Measurements from ENCODE around the gene ZSWIM6.
A peak's percentile ranks its signal among the peaks of the same experiment; 100 is the strongest.

The ZSWIM6 gene

GRCh38 chr5:61331407-61332357 lies at the start of gene ZSWIM6:
ZSWIM6 (plus strand) TSS chr5:61332258; CDS start chr5:61332273, 15 bp downstream.
- peak within 1 kb of the TSS; percentile 78 for H3K4me3 ChIP-seq (ENCODE audit: low read depth, low read length)
- DNase-seq (ENCODE audit: low read depth), result peak; percentile 99

DNA sequence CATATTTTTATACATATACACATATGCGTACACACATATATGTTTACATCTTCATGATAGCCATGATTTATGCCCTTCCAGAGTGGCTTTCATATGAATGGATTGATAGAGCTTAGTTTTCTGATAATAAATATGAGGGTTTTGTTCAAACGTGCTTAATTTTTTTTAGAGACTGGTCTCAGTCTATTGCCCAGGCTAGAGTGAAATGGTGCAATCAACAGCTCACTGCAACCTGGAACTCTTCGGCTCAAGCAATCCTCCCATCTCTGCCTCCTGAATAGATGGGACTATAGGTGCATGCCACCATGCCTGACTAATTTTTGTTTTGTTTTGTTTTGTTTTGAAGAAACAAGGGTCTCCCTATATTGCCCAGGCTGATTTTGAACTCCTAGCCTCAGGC lies 48.6 kb upstream of the ZSWIM6 start:
- no peak overlapping the region for H3K4me3 ChIP-seq (ENCODE audit: low read depth, low read length)
- DNase-seq (ENCODE audit: low read depth), result no peak
- no peak for TF ChIP-seq CTCF (IDR thresholded peaks at IDR 0.05; ENCODE audit: insufficient read depth, low read depth, low read length, missing control alignments)

More at GRCh38 chr5:61331407-61332357, at the start of gene ZSWIM6:
- TF ChIP-seq CTCF (IDR thresholded peaks at IDR 0.05; ENCODE audit: insufficient read depth, low read depth, low read length, missing control alignments), result no peak

GRCh38 chr5:61285531-61285930 lies 46.5 kb upstream of the ZSWIM6 start:
- no peak overlapping the region for H3K4me3 ChIP-seq (ENCODE audit: low read depth, low read length)
- no peak for DNase-seq (ENCODE audit: low read depth)
- TF ChIP-seq CTCF (IDR thresholded peaks at IDR 0.05; ENCODE audit: insufficient read depth, low read depth, low read length, missing control alignments), result no peak

DNA sequence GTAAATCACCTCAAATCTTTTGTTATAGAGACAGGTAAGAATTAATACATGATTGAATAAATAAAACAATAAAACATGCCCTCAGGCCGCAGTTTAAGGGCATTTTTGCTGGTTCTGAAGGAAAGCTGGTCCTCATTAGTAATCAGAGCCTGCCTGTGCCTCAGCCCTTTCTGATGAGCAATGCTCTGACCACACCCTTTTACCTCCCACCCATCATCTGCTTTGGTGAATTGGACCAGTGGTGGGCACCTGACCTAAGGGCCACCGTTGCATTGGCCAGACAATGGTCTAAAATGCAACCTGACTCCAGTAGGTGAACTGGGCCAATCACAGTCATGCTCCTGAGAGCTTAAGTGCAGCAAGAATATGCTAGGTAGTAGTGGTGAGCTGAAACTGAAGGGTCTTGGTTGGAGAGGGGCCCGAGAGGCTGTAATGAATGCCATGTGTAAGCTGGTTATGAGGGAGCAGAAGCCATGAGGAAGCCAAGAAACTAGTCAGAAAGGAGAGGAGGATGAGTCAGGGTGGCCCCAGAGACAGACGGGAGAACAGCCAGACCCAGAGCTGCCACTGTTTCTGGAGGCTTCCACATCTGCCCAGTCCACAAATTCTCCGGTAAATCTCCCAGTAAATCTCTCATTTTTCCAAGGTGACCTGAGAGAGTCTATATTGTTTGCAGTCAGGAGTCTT lies 45.5 kb upstream of the ZSWIM6 start:
- DNase-seq (ENCODE audit: low read depth), result no peak
- no peak for TF ChIP-seq CTCF (IDR thresholded peaks at IDR 0.05; ENCODE audit: insufficient read depth, low read depth, low read length, missing control alignments)

DNA sequence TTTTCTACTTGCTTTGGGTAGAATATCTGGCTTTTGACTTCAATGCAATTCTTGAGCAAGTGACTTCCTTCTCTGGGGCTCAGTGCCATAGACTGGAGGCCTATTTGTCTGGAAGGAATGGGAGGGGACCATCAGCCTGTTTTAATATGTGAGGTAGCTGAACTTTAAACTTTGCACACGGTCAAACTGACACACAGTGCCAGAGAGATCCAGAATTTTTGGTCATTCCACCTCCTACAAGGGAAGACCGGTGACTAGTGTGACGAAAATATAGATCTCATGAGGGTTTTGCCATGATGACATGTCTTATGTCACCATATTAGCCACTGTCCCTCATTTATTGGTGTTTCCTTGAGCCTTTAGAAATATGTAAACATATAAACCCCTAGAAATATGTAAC lies 44.6 kb upstream of the ZSWIM6 start:
- H3K4me3 ChIP-seq (ENCODE audit: low read depth, low read length), result no peak overlapping the region
- DNase-seq (ENCODE audit: low read depth), result no peak
- no peak for TF ChIP-seq CTCF (IDR thresholded peaks at IDR 0.05; ENCODE audit: insufficient read depth, low read depth, low read length, missing control alignments)

More for the DNA sequence above, 45.5 kb upstream of the ZSWIM6 start:
- no peak overlapping the region for H3K4me3 ChIP-seq (ENCODE audit: low read depth, low read length)

DNA sequence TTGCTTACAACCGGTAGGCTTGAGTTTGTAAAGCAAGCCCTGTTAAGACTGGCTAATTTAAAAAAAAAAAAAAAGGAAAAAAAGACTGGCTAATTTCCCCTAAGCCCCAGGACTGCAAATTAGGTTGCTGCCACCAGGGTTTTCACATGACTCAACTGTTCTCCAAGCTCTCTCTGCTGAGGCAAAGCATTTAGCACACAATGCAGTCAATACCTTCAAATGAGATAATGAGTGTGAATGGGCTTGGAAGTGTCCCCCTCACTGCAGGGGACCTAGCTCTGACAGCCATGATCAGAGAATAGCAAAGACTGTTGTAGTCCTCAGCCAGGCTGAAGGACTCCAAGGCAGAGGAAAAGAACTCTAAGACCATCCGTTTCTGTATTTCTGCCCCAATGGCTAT lies 42.8 kb upstream of the ZSWIM6 start:
- no peak for DNase-seq (ENCODE audit: low read depth)
- no peak overlapping the region for H3K4me3 ChIP-seq (ENCODE audit: low read depth, low read length)
- no peak for TF ChIP-seq CTCF (IDR thresholded peaks at IDR 0.05; ENCODE audit: insufficient read depth, low read depth, low read length, missing control alignments)

Data from GM12865 (cell line).